Neural progenitor cell (in vitro differentiated cells): ENCODE data around the gene PRDX2.

Experiments
- EZH2 ChIP-seq: fragments of 200-600 bp; sonication (generic); IDR thresholded peaks from 2 replicates; pipeline ENCODE4 v1.6.1; 2017; ENCODE audit warnings: antibody characterized with exemption, mild to moderate bottlenecking, moderate library complexity
- TF ChIP-seq, protein P1 (sequence below): fragments of 200-600 bp; sonication (generic); IDR thresholded peaks from 2 replicates; pipeline ENCODE4 v1.5.1; 2017; ENCODE audit warnings: antibody characterized with exemption, mild to moderate bottlenecking

- TF ChIP-seq, protein P1, sequence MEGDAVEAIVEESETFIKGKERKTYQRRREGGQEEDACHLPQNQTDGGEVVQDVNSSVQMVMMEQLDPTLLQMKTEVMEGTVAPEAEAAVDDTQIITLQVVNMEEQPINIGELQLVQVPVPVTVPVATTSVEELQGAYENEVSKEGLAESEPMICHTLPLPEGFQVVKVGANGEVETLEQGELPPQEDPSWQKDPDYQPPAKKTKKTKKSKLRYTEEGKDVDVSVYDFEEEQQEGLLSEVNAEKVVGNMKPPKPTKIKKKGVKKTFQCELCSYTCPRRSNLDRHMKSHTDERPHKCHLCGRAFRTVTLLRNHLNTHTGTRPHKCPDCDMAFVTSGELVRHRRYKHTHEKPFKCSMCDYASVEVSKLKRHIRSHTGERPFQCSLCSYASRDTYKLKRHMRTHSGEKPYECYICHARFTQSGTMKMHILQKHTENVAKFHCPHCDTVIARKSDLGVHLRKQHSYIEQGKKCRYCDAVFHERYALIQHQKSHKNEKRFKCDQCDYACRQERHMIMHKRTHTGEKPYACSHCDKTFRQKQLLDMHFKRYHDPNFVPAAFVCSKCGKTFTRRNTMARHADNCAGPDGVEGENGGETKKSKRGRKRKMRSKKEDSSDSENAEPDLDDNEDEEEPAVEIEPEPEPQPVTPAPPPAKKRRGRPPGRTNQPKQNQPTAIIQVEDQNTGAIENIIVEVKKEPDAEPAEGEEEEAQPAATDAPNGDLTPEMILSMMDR, result no peak
- no peak for TF ChIP-seq EZH2
These were observed 887 bp upstream of the PRDX2 start for GRCh38 chr19:12802267-12803106.
